Ureter (tissue), 1 donor: ENCODE results near the gene WDR81. TPM values are rescaled to one million over a fixed set of nuclear protein-coding genes. Genes with fewer than 3 reads are reported as not detected.
A peak's percentile ranks its signal among the peaks of the same experiment; 100 is the strongest.

ENCODE experiments used
- DNase-seq: peaks from one replicate; pipeline ENCODE4 v3.0.0-alpha.2; 2020; ENCODE audit warnings: low spot score
- total RNA-seq: library from RNA; stranded (reverse); gene quantifications from one replicate; pipeline ENCODE4 v1.2.4, GENCODE V29; 2023
- donor health status: DM: yes; HTN: yes; CAD: no.

WDR81 gene
- total RNA-seq, 1 donor from 2014 or later: 29.5 TPM

- DNase-seq: no peak
Measured at GRCh38 chr17:1776857-1777256, 52.4 kb downstream of the WDR81 start.

- DNase-seq: peak; percentile 81
Measured at GRCh38 chr17:1779571-1780131, 55.1 kb downstream of the WDR81 start.

- DNase-seq: no peak
Measured at GRCh38 chr17:1782171-1782567, 57.7 kb downstream of the WDR81 start.

GRCh38 chr17:1783271-1783670 lies 58.8 kb downstream of the WDR81 start:
- no peak for DNase-seq

GRCh38 chr17:1783834-1784611 lies 59.5 kb downstream of the WDR81 start:
- peak; percentile 74 for DNase-seq

GRCh38 chr17:1785930-1786329 lies 61.4 kb downstream of the WDR81 start:
- no peak for DNase-seq

GRCh38 chr17:1786708-1787107 lies 62.2 kb downstream of the WDR81 start:
- DNase-seq: no peak

- DNase-seq: no peak
Measured at GRCh38 chr17:1787301-1787902, 62.9 kb downstream of the WDR81 start.

Other genes starting within 250 kb of the WDR81 start
- gene MYO1C, start 232.0 kb upstream of the WDR81 start, total RNA-seq: 243 TPM
- 50.7 TPM for gene INPP5K, start 208.1 kb upstream of the WDR81 start, total RNA-seq
- 85.4 TPM for gene PITPNA, start 161.9 kb upstream of the WDR81 start, total RNA-seq
- gene SLC43A2, start 95.9 kb upstream of the WDR81 start, total RNA-seq: 30.9 TPM
- gene SCARF1, start 79.0 kb upstream of the WDR81 start, total RNA-seq: 16.3 TPM
- gene RILP, start 74.8 kb upstream of the WDR81 start, total RNA-seq: 22.5 TPM
- gene PRPF8, start 39.8 kb upstream of the WDR81 start, total RNA-seq: 396 TPM
- gene TLCD2, start 14.3 kb upstream of the WDR81 start, total RNA-seq: 9.2 TPM
- 7.1 TPM for gene SERPINF2, start 18.2 kb downstream of the WDR81 start, total RNA-seq
- gene SERPINF1, start 37.4 kb downstream of the WDR81 start, total RNA-seq: 238 TPM
- 19.0 TPM for gene SMYD4, start 105.2 kb downstream of the WDR81 start, total RNA-seq
- gene RPA1, start 105.3 kb downstream of the WDR81 start, total RNA-seq: 82.2 TPM